Mesendoderm (in vitro differentiated cells): ENCODE data around the gene HDAC4.

Experiments
- DNase-seq: peaks from one replicate; pipeline ENCODE4 v3.0.0; 2013
- H2AK5ac ChIP-seq: 2 replicates; pipeline ENCODE4 v1.6.1; 2013; ENCODE audit warnings: low read length, inconsistent platforms
- H2BK120ac ChIP-seq: 2 replicates; pipeline ENCODE4 v1.6.1; 2013; ENCODE audit warnings: low read depth, mild to moderate bottlenecking, low read length, moderate library complexity, mixed read lengths
- H2BK15ac ChIP-seq: replicated peaks from 2 replicates; pipeline ENCODE4 v1.6.1; 2013; ENCODE audit warnings: low read depth, mild to moderate bottlenecking, moderate library complexity
- H2BK5ac ChIP-seq: 2 replicates; pipeline ENCODE4 v1.6.1; 2013; ENCODE audit warnings: low read length, inconsistent platforms
- H3K18ac ChIP-seq: 2 replicates; pipeline ENCODE4 v1.6.1; 2013; ENCODE audit warnings: mild to moderate bottlenecking, low read length, mixed read lengths
- H3K23ac ChIP-seq: one replicate; pipeline ENCODE4 v1.6.1; 2013; ENCODE audit warnings: low read length
- H3K27ac ChIP-seq: 2 replicates; pipeline ENCODE4 v1.5.1; 2013; ENCODE audit warnings: low read depth, mild to moderate bottlenecking, inconsistent platforms, low read length, moderate library complexity
- H3K27me3 ChIP-seq: 2 replicates; pipeline ENCODE4 v1.6.1; 2013; ENCODE audit warnings: low read length, control low read depth, mild to moderate bottlenecking, inconsistent platforms; ENCODE audit not compliant: insufficient read depth, poor library complexity
- H3K36me3 ChIP-seq: 2 replicates; pipeline ENCODE4 v1.6.1; 2013; ENCODE audit warnings: low read length, inconsistent platforms; ENCODE audit not compliant: control insufficient read depth, insufficient read depth
- H3K4ac ChIP-seq: one replicate; pipeline ENCODE4 v1.6.1; 2013; ENCODE audit warnings: low read depth, mild to moderate bottlenecking, low read length, moderate library complexity
- H3K4me1 ChIP-seq: 2 replicates; pipeline ENCODE4 v1.6.1; 2013; ENCODE audit warnings: low read depth, low read length, inconsistent platforms; ENCODE audit not compliant: control insufficient read depth
- H3K4me2 ChIP-seq: 2 replicates; pipeline ENCODE4 v1.6.1; 2013; ENCODE audit warnings: low read length
- H3K4me3 ChIP-seq: 2 replicates; pipeline ENCODE4 v1.5.1; 2013; ENCODE audit warnings: mild to moderate bottlenecking, low read length
- H3K56ac ChIP-seq: one replicate; pipeline ENCODE4 v1.6.1; 2013; ENCODE audit warnings: low read length
- H3K79me1 ChIP-seq: 2 replicates; pipeline ENCODE4 v1.6.1; 2013; ENCODE audit warnings: low read length, inconsistent platforms
- H3K79me2 ChIP-seq: 2 replicates; pipeline ENCODE4 v1.6.1; 2013; ENCODE audit warnings: mild to moderate bottlenecking, low read length; ENCODE audit not compliant: control insufficient read depth, insufficient read depth
- H3K9ac ChIP-seq: 2 replicates; pipeline ENCODE4 v1.6.1; 2013; ENCODE audit warnings: low read length, inconsistent platforms
- H4K5ac ChIP-seq: one replicate; pipeline ENCODE4 v1.6.1; 2013; ENCODE audit warnings: low read length
- H4K8ac ChIP-seq: one replicate; pipeline ENCODE4 v1.6.1; 2013; ENCODE audit warnings: low read depth, mild to moderate bottlenecking, control low read depth, low read length, moderate library complexity
- WGBS: extraction: QIAGEN DNeasy Blood & Tissue Kit; methylation state at CpG from one replicate; pipeline ENCODE4 v1.1.7; 2013; ENCODE audit warnings: low lambda C conversion rate, missing lambda C conversion rate; ENCODE audit not compliant: insufficient coverage; ENCODE audit errors: extremely low coverage; 5-methylcytosine and 5-hydroxymethylcytosine counted together

HDAC4 gene

DNA sequence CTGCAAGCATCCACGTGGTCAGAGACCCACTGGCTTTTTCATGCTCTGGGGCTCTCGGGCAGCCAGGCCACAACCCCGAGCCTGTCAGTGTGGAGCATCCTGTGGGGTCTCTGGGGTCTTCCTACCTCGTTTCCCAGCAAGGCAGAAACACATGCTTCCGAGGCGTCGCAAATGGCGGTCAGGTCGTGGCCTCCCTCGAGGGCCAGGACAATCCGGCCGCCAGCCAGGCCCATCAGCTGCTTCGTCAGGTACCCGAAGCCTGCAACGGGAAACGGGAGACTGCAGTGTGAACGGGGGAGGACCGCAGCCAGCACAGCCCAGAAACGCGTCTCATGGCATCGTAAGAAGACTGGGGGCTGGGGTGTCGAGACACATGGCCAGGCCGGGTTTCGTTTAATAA is 334.2 kb downstream of the HDAC4 start:
- Histone ChIP-seq H4K5ac (no peak overlapping the region), H3K9ac (no peak overlapping the region), H3K79me1 (no peaks in the 10 kb centered on the region), H3K18ac (no peak overlapping the region), H3K36me3 (no peaks in the 10 kb centered on the region), H3K27ac (no peak overlapping the region), H4K8ac (no peak overlapping the region), H2BK120ac (no peak overlapping the region), H3K4me2 (no peak overlapping the region), H3K23ac (no peak overlapping the region), H3K4me1 (no peaks in the 10 kb centered on the region), H3K4me3 (no peak overlapping the region), H3K4ac (no peak overlapping the region), H2AK5ac (no peak overlapping the region), H3K79me2 (no peaks in the 10 kb centered on the region), H2BK15ac (no peak overlapping the region), H3K56ac (no peak overlapping the region), H2BK5ac (no peak overlapping the region), H3K27me3 (no peaks in the 10 kb centered on the region)
- no peak for DNase-seq
- no CpG with 5 or more reads among the region's 24 CpGs for WGBS

DNA sequence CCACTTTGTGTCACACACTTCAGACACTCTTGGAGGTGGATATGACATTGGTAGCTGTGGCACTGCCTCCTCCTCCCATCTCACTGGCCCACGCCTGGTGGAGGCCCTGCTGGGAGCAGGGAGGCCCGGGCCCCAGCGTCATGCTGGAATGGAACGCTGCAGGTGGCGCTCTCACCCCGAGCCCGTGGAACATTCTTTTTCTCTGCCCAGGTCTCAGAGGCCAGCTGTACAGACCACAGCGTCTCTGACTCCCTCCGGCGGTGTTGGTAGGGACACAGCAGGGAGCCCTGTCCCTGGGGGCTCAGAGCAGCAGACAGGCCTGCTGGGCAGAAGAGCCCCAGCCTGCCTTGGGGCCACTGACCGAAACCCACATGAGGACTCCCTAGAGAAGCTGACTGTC is 334.9 kb downstream of the HDAC4 start:
- no peak overlapping the region for H3K23ac ChIP-seq
- no peak overlapping the region for H2AK5ac ChIP-seq
- no peak overlapping the region for H2BK15ac ChIP-seq
- H3K36me3 ChIP-seq = no peaks in the 10 kb centered on the region
- no CpG with 5 or more reads among the region's 11 CpGs for WGBS
- H2BK5ac ChIP-seq = no peak overlapping the region
- no peak for DNase-seq
- H4K5ac ChIP-seq = no peak overlapping the region
- no peak overlapping the region for H3K18ac ChIP-seq
- H3K9ac ChIP-seq = no peak overlapping the region
- no peak overlapping the region for H3K4ac ChIP-seq
- no peaks in the 10 kb centered on the region for H3K27me3 ChIP-seq
- H3K4me1 ChIP-seq = no peaks in the 10 kb centered on the region
- no peak overlapping the region for H2BK120ac ChIP-seq
- H3K4me2 ChIP-seq = no peak overlapping the region
- no peak overlapping the region for H4K8ac ChIP-seq
- no peak overlapping the region for H3K4me3 ChIP-seq
- no peaks in the 10 kb centered on the region for H3K79me1 ChIP-seq
- H3K79me2 ChIP-seq = no peaks in the 10 kb centered on the region
- H3K56ac ChIP-seq = no peak overlapping the region
- no peak overlapping the region for H3K27ac ChIP-seq

DNA sequence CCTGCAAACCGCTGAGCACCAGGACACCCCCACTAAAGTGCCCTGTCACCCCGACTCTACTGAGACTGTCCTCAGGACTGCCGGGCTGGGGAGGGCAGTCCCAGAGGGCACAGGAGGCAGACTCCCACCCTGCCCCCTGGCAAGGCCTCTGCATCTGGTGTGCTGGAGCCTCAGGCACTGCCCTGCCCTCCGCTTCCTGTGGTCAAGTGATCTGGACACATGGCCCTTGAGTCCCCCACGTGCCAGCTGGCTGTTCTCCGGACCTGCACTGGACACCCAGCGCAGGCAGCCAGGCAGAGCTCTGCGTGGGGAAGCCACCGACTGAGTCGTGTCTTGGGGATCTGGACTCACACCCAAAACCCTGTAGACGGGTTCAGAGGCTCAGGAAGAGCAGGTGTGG is 335.3 kb downstream of the HDAC4 start:
- H2BK120ac ChIP-seq = no peak overlapping the region
- H3K56ac ChIP-seq = no peak overlapping the region
- no peak overlapping the region for H4K8ac ChIP-seq
- no peak overlapping the region for H3K27ac ChIP-seq
- no peaks in the 10 kb centered on the region for H3K4me1 ChIP-seq
- no peak overlapping the region for H2BK5ac ChIP-seq
- no peaks in the 10 kb centered on the region for H3K36me3 ChIP-seq
- H3K4ac ChIP-seq = no peak overlapping the region
- no CpG with 5 or more reads among the region's 11 CpGs for WGBS
- no peak for DNase-seq
- no peak overlapping the region for H3K9ac ChIP-seq
- no peak overlapping the region for H3K18ac ChIP-seq
- H3K27me3 ChIP-seq = no peaks in the 10 kb centered on the region
- no peak overlapping the region for H3K23ac ChIP-seq
- no peak overlapping the region for H2BK15ac ChIP-seq
- no peak overlapping the region for H4K5ac ChIP-seq
- no peak overlapping the region for H2AK5ac ChIP-seq
- H3K4me3 ChIP-seq = no peak overlapping the region
- H3K79me1 ChIP-seq = no peaks in the 10 kb centered on the region
- no peaks in the 10 kb centered on the region for H3K79me2 ChIP-seq
- no peak overlapping the region for H3K4me2 ChIP-seq

DNA sequence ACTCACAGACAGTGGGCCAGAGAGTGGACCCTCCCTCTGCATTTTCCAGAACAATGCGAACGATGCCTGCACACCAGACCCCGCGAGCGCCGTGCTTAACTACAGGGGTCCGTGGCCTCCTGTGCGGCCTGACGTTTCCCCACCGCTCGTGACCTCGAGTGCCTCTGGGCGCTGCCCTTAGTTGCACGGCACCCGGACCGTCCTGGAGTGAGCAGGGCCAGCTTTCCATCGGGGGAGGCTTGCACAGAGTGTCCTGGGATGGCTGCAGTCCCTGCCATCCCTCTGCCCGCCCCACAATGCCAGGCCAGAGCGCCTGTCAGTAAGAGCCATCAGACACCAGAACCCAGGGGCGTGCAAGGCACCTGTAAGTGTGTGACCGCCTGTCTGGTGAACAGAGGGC is 335.9 kb downstream of the HDAC4 start:
- Histone ChIP-seq H3K27me3 (no peaks in the 10 kb centered on the region), H2BK5ac (no peak overlapping the region), H3K79me2 (no peaks in the 10 kb centered on the region), H3K36me3 (no peaks in the 10 kb centered on the region), H3K27ac (no peak overlapping the region), H3K4me1 (no peaks in the 10 kb centered on the region), H3K23ac (no peak overlapping the region), H3K4ac (no peak overlapping the region), H3K9ac (no peak overlapping the region), H3K18ac (no peak overlapping the region), H4K8ac (no peak overlapping the region), H3K56ac (no peak overlapping the region), H3K79me1 (no peaks in the 10 kb centered on the region), H2BK120ac (no peak overlapping the region), H2BK15ac (no peak overlapping the region), H2AK5ac (no peak overlapping the region), H4K5ac (no peak overlapping the region), H3K4me2 (no peak overlapping the region), H3K4me3 (no peak overlapping the region)
- WGBS = no CpG with 5 or more reads among the region's 21 CpGs
- DNase-seq = no peak

DNA sequence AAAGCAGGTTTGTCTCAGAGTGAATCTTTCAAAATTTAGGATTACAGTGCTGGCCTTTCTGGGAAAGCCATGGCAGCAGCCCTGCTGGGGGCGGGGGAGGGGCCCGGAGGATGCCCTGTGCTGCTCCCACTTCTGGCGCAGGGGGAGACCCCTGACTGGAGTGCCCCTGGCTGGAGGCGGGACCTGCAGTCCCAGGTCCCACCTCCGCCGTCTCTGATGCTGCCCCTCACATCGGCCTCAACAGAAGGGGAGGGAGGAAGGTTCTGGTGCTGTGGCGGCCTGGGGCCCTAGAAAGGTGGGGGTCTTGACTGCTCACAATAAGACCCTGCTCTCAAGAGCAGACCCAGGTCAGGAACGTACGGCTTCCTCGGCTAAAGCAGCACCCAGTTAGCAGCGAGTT is 336.6 kb downstream of the HDAC4 start:
- no peak overlapping the region for H3K4me2 ChIP-seq
- no peak overlapping the region for H4K8ac ChIP-seq
- no peak overlapping the region for H3K9ac ChIP-seq
- H2AK5ac ChIP-seq = no peak overlapping the region
- no peak overlapping the region for H3K4ac ChIP-seq
- H3K36me3 ChIP-seq = no peaks in the 10 kb centered on the region
- H2BK15ac ChIP-seq = no peak overlapping the region
- WGBS = no CpG with 5 or more reads among the region's 12 CpGs
- no peak overlapping the region for H3K27ac ChIP-seq
- no peak overlapping the region for H3K56ac ChIP-seq
- H4K5ac ChIP-seq = no peak overlapping the region
- no peak overlapping the region for H2BK120ac ChIP-seq
- H3K27me3 ChIP-seq = no peaks in the 10 kb centered on the region
- H3K79me2 ChIP-seq = no peaks in the 10 kb centered on the region
- H3K18ac ChIP-seq = no peak overlapping the region
- no peak overlapping the region for H2BK5ac ChIP-seq
- no peaks in the 10 kb centered on the region for H3K79me1 ChIP-seq
- H3K4me1 ChIP-seq = no peaks in the 10 kb centered on the region
- no peak for DNase-seq
- H3K23ac ChIP-seq = no peak overlapping the region
- no peak overlapping the region for H3K4me3 ChIP-seq

DNA sequence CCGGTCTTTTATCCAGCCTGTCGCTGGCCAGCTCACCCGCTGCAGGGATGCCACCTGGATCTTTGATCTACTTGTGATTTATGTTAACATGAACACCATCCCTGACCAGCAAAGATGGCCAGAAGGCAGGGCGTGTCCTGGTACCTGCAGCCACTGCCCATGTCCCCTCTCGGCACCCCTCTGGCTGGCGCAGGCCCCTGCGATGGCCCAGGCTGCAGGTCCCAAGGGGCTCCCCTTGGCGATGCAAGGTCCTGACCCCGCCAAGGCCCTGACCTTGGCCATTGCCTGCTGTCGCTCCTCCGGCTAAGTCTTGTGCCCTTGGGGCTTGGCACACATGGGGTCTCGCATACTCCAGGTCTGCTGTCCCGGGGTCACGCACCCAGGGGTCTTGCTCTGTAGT is 338.1 kb downstream of the HDAC4 start:
- no peak overlapping the region for H2BK5ac ChIP-seq
- H3K27ac ChIP-seq = no peak overlapping the region
- no peaks in the 10 kb centered on the region for H3K79me2 ChIP-seq
- no peak overlapping the region for H3K9ac ChIP-seq
- H3K56ac ChIP-seq = no peak overlapping the region
- no peak overlapping the region for H4K5ac ChIP-seq
- H3K4me3 ChIP-seq = no peak overlapping the region
- H3K4ac ChIP-seq = no peak overlapping the region
- H3K79me1 ChIP-seq = no peaks in the 10 kb centered on the region
- DNase-seq = no peak
- H3K27me3 ChIP-seq = no peaks in the 10 kb centered on the region
- WGBS = no CpG with 5 or more reads among the region's 14 CpGs
- no peak overlapping the region for H2AK5ac ChIP-seq
- H3K4me2 ChIP-seq = no peak overlapping the region
- H4K8ac ChIP-seq = no peak overlapping the region
- no peak overlapping the region for H2BK15ac ChIP-seq
- no peak overlapping the region for H3K18ac ChIP-seq
- H3K4me1 ChIP-seq = no peaks in the 10 kb centered on the region
- H2BK120ac ChIP-seq = no peak overlapping the region
- no peak overlapping the region for H3K23ac ChIP-seq
- H3K36me3 ChIP-seq = no peaks in the 10 kb centered on the region
